Measurements from ENCODE around the gene RPS15.

The RPS15 gene

GRCh38 chr19:1455336-1456120 is 17.3 kb downstream of the RPS15 start:
- DNase-seq = no peak

DNA sequence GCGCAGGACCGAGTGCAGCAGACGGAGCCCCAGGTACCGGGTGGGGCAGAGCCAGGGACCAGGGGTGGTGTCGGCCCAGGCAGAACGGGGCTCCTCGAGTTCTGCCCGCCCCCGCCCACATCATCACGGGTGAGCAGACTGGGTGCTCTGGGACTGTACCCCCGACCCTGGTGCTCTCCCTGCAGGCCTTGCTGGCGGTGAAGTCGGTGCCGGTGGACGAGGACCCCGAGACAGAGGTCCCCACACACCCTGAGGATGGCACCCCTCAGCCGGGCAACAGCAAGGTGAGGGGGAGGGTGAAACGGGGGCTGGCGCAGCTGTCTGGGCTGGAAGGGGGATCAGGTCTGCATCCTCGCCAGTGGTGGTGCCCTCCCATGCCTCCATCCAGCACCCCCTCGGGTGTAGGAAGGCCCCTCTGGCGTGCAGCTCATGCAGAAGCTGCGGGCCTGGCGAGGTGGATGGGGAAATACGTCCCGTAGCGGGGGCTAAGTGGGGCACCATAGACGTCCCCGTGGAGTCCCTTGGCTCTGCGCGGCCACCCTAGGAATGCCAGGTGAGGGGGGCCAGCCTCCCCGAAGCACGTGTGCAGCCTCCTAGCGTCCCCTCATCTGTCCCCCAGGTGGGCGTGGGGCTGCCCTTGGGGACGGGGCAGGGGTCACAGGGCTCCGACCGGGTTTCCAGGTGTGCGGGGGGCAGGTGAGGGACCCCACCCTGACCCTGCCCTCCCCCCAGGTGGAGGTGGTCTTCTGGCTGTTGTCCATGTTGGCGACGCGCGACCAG is 18.1 kb downstream of the RPS15 start:
- no peak for DNase-seq

GRCh38 chr19:1457031-1457739 is 19.0 kb downstream of the RPS15 start:
- no peak for DNase-seq

DNA sequence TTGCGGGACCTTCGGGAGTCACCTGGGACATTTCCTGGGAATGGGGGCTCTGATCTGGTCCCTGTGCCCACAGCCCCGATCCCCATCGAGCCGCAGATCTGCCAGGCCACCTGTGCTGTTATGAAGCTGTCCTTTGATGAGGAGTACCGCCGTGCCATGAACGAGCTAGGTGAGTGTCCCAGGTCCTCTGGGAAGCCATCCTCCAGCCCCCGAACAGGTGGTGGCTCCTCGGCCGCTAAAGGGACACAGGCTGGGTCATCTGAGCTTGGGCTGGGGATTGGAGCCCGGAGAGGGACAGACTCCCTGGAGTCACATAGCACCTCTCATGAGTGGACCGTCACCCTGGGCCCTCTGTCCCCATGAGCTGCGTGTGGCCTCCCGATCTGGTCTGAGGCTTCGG is 19.7 kb downstream of the RPS15 start:
- DNase-seq = no peak

DNA sequence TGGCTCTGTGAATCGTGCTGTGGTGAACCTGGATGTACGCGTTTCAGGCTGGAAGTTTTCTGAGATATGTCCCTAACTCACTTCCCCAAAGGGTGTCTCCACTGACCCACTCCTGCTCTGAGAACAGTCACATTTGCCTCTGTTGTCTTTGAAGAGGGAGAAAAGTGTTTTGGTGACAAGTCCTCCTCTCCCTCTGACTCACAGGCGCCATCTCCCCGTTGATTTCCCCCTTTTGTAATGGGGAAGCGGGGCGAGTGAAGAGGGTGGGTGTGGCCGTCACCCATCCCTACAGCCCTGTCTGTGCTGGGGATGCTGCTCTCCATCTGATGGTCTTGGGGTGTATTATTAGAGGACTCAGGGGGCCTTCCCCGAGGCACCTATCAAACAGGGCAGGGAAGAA is 21.3 kb downstream of the RPS15 start:
- DNase-seq = no peak

- DNase-seq = no peak
These were observed 22.1 kb downstream of the RPS15 start for GRCh38 chr19:1460033-1460995.

DNA sequence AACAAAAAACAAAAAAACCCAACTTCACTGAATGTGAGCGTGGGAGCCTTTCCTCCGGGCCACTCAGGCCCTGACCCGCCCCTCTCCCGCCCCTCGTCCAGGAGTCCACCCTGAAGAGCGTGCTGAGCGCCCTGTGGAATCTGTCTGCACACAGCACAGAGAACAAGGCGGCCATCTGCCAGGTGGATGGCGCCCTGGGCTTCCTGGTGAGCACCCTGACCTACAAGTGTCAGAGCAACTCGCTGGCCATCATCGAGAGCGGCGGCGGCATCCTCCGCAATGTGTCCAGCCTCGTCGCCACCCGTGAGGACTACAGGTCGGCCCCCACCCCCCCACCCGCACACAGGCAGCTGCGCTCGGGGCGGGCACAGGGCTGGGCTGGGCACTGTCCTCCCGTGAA is 23.7 kb downstream of the RPS15 start:
- DNase-seq = no peak

DNA sequence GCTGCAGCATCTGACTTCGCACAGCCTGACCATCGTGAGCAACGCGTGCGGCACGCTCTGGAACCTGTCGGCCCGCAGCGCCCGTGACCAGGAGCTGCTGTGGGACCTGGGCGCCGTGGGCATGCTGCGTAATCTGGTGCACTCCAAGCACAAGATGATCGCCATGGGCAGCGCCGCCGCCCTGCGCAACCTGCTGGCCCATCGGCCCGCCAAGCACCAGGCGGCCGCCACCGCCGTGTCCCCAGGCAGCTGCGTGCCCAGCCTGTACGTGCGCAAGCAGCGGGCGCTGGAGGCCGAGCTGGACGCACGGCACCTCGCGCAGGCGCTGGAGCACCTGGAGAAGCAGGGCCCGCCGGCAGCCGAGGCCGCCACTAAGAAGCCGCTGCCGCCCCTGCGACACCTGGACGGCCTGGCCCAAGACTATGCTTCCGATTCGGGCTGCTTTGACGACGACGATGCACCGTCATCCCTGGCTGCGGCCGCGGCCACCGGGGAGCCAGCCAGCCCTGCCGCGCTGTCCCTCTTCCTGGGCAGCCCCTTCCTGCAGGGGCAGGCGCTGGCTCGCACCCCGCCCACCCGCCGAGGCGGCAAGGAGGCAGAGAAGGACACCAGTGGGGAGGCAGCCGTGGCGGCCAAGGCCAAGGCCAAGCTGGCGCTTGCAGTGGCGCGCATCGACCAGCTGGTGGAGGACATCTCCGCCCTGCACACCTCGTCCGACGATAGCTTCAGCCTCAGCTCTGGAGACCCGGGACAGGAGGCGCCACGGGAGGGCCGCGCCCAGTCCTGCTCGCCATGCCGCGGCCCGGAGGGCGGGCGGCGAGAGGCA is 27.2 kb downstream of the RPS15 start:
- no peak for DNase-seq

DNA sequence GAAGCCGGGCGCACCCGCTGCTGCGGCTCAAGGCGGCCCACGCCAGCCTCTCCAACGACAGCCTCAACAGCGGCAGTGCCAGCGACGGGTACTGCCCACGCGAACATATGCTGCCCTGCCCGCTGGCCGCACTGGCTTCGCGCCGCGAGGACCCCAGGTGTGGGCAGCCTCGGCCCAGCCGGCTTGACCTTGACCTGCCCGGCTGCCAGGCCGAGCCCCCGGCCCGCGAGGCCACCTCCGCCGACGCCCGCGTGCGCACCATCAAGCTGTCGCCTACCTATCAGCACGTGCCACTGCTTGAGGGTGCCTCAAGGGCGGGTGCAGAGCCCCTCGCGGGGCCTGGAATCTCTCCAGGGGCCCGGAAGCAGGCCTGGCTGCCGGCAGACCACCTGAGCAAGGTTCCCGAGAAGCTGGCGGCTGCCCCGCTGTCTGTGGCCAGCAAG is 27.8 kb downstream of the RPS15 start:
- no peak for DNase-seq

DNA sequence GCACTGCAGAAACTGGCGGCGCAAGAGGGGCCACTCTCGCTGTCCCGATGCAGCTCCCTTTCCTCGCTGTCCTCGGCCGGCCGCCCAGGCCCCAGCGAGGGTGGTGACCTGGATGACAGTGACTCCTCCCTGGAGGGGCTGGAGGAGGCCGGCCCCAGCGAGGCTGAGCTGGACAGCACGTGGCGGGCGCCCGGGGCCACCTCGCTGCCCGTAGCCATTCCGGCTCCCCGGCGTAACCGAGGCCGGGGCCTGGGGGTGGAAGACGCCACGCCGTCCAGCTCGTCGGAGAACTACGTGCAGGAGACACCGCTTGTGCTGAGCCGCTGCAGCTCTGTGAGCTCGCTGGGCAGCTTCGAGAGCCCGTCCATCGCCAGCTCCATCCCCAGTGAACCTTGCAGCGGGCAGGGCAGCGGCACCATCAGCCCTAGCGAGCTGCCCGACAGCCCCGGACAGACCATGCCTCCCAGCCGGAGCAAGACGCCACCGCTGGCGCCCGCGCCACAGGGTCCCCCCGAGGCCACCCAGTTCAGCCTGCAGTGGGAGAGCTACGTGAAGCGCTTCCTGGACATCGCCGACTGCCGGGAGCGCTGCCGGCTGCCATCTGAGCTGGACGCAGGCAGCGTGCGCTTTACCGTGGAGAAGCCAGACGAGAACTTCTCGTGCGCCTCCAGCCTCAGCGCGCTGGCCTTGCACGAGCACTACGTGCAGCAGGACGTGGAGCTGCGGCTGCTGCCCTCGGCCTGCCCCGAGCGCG is 28.4 kb downstream of the RPS15 start:
- DNase-seq = no peak

DNA sequence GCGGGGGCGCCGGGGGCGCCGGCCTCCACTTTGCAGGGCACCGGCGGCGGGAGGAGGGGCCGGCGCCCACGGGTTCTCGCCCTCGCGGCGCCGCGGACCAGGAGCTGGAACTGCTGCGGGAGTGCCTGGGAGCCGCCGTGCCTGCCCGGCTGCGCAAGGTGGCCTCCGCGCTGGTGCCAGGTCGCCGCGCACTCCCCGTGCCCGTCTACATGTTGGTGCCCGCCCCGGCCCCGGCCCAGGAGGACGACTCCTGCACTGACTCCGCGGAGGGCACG is 29.0 kb downstream of the RPS15 start:
- DNase-seq = no peak

- no peak for DNase-seq
These were observed 29.5 kb downstream of the RPS15 start for GRCh38 chr19:1467490-1468273.

DNA sequence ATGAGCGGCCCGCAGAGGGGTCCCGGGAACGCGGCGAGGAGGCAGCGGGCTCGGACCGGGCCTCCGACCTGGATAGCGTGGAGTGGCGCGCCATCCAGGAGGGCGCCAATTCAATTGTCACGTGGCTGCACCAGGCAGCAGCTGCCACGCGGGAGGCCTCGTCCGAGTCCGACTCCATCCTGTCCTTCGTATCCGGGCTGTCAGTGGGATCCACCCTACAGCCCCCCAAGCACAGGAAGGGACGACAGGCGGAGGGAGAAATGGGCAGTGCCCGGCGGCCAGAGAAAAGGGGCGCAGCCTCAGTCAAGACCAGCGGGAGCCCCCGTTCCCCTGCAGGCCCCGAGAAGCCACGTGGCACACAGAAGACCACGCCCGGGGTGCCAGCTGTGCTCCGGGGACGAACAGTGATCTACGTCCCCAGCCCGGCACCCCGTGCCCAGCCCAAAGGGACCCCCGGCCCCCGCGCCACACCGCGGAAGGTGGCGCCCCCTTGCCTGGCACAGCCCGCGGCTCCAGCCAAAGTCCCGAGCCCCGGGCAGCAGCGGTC is 30.2 kb downstream of the RPS15 start:
- no peak for DNase-seq

GRCh38 chr19:1468821-1469254 is 30.6 kb downstream of the RPS15 start:
- no peak for DNase-seq

DNA sequence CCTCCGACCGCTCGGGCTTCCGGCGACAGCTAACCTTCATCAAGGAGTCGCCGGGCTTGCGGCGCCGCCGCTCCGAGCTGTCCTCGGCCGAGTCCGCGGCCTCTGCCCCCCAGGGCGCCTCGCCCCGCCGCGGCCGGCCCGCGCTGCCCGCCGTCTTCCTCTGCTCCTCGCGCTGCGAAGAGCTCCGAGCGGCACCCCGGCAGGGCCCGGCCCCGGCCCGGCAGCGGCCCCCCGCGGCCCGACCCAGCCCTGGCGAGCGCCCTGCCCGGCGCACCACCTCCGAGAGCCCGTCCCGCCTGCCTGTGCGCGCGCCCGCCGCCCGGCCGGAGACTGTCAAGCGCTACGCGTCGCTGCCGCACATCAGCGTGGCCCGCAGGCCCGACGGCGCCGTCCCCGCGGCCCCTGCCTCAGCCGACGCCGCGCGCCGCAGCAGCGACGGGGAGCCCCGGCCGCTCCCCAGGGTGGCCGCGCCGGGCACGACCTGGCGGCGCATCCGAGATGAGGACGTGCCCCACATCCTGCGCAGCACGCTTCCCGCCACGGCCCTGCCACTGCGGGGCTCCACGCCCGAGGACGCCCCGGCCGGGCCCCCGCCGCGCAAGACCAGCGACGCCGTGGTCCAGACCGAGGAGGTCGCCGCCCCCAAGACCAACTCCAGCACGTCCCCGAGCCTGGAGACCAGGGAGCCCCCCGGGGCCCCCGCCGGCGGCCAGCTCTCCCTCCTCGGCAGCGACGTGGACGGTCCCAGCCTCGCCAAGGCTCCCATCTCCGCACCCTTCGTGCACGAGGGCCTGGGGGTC is 31.3 kb downstream of the RPS15 start:
- DNase-seq = no peak

- DNase-seq = no peak
These were observed 31.8 kb downstream of the RPS15 start for GRCh38 chr19:1470055-1470304.

DNA sequence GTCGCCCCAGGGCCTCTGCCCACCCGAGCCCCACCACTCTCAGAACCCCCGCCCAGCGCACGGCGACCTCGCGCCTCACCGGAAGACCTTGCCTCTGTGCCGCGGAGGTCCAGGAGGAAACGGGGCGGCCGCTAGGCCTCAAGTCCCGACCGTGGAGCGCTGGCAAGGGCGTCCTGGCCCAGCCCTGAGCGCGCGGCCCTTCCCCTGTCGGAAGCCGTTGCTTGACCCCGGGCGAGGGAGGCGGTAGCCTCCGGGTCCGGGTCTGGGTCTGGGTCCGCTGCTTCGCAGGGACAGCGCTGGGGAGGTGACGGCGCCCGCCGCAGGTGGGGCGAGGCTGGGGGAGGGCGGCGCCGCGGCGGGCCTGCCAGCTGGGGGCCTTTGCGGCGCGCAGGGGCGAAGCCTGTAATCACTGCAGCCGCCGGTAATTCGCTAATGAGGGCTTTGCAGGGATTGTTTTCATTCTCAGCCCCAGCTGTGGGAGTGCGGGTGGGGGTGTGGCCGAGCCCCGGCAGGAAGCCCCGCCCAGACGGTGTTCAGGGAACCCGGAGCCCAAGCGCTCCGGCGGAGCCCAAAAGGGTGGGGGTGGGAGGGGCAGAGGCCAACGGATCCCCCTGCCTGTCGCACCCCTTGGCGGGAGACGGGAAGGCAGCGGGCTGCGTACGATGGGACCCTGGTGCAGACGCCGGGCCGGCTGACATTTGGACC is 32.3 kb downstream of the RPS15 start:
- DNase-seq = no peak

- DNase-seq = no peak
These were observed 32.9 kb downstream of the RPS15 start for GRCh38 chr19:1471010-1471514.

Measured in GOT3 (cell line).